ENCODE data around the gene DENND1A. TPM values are rescaled to one million over a fixed set of nuclear protein-coding genes. Genes with fewer than 3 reads are reported as not detected.

The DENND1A gene
- total RNA-seq, 1 donor from 2014 or later: 15.4 TPM

DNA sequence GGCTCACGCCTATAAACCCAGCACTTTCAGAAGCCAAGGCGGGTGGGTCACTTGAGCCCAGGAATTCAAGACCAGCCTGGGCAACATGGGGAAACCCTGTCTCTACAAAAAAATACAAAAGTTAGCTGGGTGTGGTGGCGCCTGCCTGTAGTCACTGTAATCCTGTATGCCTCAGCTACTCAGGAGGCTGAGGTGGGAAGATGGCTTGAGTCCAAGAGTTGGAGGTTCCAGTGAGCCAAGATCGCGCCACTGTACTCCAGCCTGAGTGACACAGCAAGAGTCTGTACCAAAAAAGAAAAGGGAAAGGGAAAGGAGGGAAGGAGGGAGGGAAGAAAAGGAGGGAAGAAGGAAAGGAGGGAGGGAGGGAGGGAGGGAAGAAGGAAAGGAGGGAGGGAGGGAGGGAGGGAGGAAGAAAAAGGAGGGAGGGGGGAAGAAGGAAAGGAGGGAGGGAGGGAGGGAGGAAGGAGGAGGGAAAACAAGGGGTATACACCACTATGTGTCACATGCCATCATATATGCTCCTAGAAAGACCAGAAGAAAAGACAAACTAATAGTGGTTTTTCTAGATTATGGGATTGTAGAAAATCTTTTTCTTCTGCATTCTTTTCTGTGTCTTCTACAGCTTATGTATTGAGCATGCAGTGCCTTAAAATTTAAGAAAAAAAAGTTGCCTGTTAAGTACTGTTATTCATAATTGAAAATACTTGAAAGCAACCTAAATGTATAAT, 240.1 kb downstream of the DENND1A start:
- DNase-seq: no peak

GRCh38 chr9:123687246-123687751, 242.6 kb downstream of the DENND1A start:
- Histone ChIP-seq H3K4me1 (no peaks in the 10 kb centered on the region), H3K4me3 (no peak overlapping the region), H3K9me3 (no peaks in the 10 kb centered on the region), H3K27ac (no peak overlapping the region), H3K36me3 (no peaks in the 10 kb centered on the region), H3K27me3 (no peaks in the 10 kb centered on the region)
- ATAC-seq: no peak
- intact Hi-C loops (cut with DNase I): no loop called here
- no peak for DNase-seq
- TF ChIP-seq, protein P1, sequence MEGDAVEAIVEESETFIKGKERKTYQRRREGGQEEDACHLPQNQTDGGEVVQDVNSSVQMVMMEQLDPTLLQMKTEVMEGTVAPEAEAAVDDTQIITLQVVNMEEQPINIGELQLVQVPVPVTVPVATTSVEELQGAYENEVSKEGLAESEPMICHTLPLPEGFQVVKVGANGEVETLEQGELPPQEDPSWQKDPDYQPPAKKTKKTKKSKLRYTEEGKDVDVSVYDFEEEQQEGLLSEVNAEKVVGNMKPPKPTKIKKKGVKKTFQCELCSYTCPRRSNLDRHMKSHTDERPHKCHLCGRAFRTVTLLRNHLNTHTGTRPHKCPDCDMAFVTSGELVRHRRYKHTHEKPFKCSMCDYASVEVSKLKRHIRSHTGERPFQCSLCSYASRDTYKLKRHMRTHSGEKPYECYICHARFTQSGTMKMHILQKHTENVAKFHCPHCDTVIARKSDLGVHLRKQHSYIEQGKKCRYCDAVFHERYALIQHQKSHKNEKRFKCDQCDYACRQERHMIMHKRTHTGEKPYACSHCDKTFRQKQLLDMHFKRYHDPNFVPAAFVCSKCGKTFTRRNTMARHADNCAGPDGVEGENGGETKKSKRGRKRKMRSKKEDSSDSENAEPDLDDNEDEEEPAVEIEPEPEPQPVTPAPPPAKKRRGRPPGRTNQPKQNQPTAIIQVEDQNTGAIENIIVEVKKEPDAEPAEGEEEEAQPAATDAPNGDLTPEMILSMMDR (IDR thresholded peaks at IDR 0.05): no peak

More for the DNA sequence above, 240.1 kb downstream of the DENND1A start:
- Histone ChIP-seq H3K27ac (no peak overlapping the region), H3K9me3 (no peaks in the 10 kb centered on the region), H3K27me3 (no peaks in the 10 kb centered on the region), H3K36me3 (no peaks in the 10 kb centered on the region), H3K4me3 (no peak overlapping the region), H3K4me1 (no peaks in the 10 kb centered on the region)
- intact Hi-C loops (cut with DNase I): no loop called here
- ATAC-seq: no peak
- TF ChIP-seq, protein P1 (IDR thresholded peaks at IDR 0.05): no peak

DNA sequence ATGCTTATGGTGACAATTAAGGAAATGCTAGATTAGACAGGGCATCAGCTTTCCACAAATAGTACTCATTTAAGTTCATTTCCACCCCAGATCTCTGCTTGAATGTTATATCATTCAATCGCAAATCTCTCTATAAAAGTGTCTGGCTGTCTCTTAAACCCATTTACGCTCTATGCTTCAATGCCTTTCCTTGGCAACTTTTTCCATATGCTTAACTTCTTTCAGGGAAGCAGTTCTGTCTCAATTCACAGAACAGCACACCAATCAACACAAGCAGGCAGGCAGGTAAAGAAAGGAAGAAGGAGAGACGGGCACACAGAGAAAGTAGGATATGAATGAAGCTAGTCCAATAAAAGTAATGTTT, 243.1 kb downstream of the DENND1A start:
- Histone ChIP-seq H3K27ac (no peak overlapping the region), H3K9me3 (no peaks in the 10 kb centered on the region), H3K4me1 (no peaks in the 10 kb centered on the region), H3K4me3 (no peak overlapping the region), H3K27me3 (no peaks in the 10 kb centered on the region), H3K36me3 (no peaks in the 10 kb centered on the region)
- no peak for DNase-seq
- no peak for ATAC-seq
- TF ChIP-seq, protein P1 (IDR thresholded peaks at IDR 0.05): no peak
- intact Hi-C loops (cut with DNase I): no loop called here

- no peaks in the 10 kb centered on the region for H3K36me3 ChIP-seq
- no peak overlapping the region for H3K27ac ChIP-seq
- ATAC-seq: no peak
- no peak for DNase-seq
- H3K4me3 ChIP-seq: no peak overlapping the region
- H3K9me3 ChIP-seq: no peaks in the 10 kb centered on the region
- H3K27me3 ChIP-seq: no peaks in the 10 kb centered on the region
- intact Hi-C loops (cut with DNase I): no loop called here
- H3K4me1 ChIP-seq: no peaks in the 10 kb centered on the region
- TF ChIP-seq, protein P1 (IDR thresholded peaks at IDR 0.05): no peak
Measured at GRCh38 chr9:123686131-123686828, 243.6 kb downstream of the DENND1A start.

GRCh38 chr9:123685489-123686083, 244.3 kb downstream of the DENND1A start:
- Histone ChIP-seq H3K36me3 (no peaks in the 10 kb centered on the region), H3K27me3 (no peaks in the 10 kb centered on the region), H3K9me3 (no peaks in the 10 kb centered on the region), H3K4me3 (no peak overlapping the region), H3K4me1 (no peaks in the 10 kb centered on the region), H3K27ac (no peak overlapping the region)
- ATAC-seq (no peak), DNase-seq (no peak)
- intact Hi-C loops (cut with DNase I): no loop called here
- TF ChIP-seq, protein P1 (IDR thresholded peaks at IDR 0.05): no peak

Measured in upper lobe of right lung (tissue), 1 donor.